ENCODE results near the gene PRDX2. TPM values are rescaled to one million over a fixed set of nuclear protein-coding genes. Genes with fewer than 3 reads are reported as not detected.

Gene PRDX2
- total RNA-seq, 4 donors from 2014 or later, result 166 to 496 (median 328) TPM

GRCh38 chr19:12788042-12788681 lies 13.4 kb downstream of the PRDX2 start:
- TF ChIP-seq CTCF (IDR thresholded peaks at IDR 0.05), result no peak
- no peak for TF ChIP-seq POLR2A (IDR thresholded peaks at IDR 0.05)
- 50 to 52% methylated on average over 4 of the region's 4 CpGs for WGBS, 2 donors
- no peaks in the 10 kb centered on the region for H3K27me3 ChIP-seq
- no peak for DNase-seq
- peak overlapping the region; percentile 96 to 99 (median 96) for H3K27ac ChIP-seq
- no peaks in the 10 kb centered on the region for H3K9me3 ChIP-seq
- H3K4me1 ChIP-seq, result peaks cover 59 to 62% of the 10 kb centered on the region in 2 donors
- peak overlapping the region in 1 of 3 donors; percentile 90 for H3K4me3 ChIP-seq (replicated peaks in 1 of 3)
- peaks cover 0 to 16% of the 10 kb centered on the region in 2 donors for H3K36me3 ChIP-seq
- intact Hi-C loops (cut with DNase I), result no loop called here

- H3K9me3 ChIP-seq, result no peaks in the 10 kb centered on the region
- no peaks in the 10 kb centered on the region for H3K27me3 ChIP-seq
- whole genome bisulfite sequencing, 2 donors, result 53 to 59% methylated on average over 10 of the region's 10 CpGs
- DNase-seq, result peak; percentile 37 to 40
- intact Hi-C loops (cut with DNase I), result no loop called here
- peak overlapping the region; percentile 96 to 99 (median 96) for H3K27ac ChIP-seq
- peaks cover 0 to 9% of the 10 kb centered on the region in 2 donors for H3K36me3 ChIP-seq
- TF ChIP-seq CTCF (IDR thresholded peaks at IDR 0.05) (no peak), POLR2A (IDR thresholded peaks at IDR 0.05) (peak in 1 of 2 donors; percentile 12)
- H3K4me1 ChIP-seq, result peaks cover 62 to 67% of the 10 kb centered on the region in 2 donors
- no peak overlapping the region for H3K4me3 ChIP-seq (replicated peaks in 1 of 3)
Measured at GRCh38 chr19:12787458-12787857, 14.1 kb downstream of the PRDX2 start.

GRCh38 chr19:12786952-12787351 lies 14.6 kb downstream of the PRDX2 start:
- peak in 1 of 2 donors; percentile 22 for DNase-seq
- 76 to 81% methylated on average over 3 of the region's 3 CpGs for WGBS, 2 donors
- peaks cover 0 to 4% of the 10 kb centered on the region in 2 donors for H3K36me3 ChIP-seq
- peaks cover 66 to 68% of the 10 kb centered on the region in 2 donors for H3K4me1 ChIP-seq
- intact Hi-C loops (cut with DNase I), result no loop called here
- H3K4me3 ChIP-seq (replicated peaks in 1 of 3), result no peak overlapping the region
- no peaks in the 10 kb centered on the region for H3K9me3 ChIP-seq
- H3K27me3 ChIP-seq, result no peaks in the 10 kb centered on the region
- peak overlapping the region; percentile 96 to 99 (median 96) for H3K27ac ChIP-seq
- no peak for TF ChIP-seq POLR2A (IDR thresholded peaks at IDR 0.05)
- no peak for TF ChIP-seq CTCF (IDR thresholded peaks at IDR 0.05)

GRCh38 chr19:12786141-12786870 lies 15.3 kb downstream of the PRDX2 start:
- WGBS, 2 donors, result 7 to 45% methylated on average over 6 of the region's 18 CpGs
- H3K27ac ChIP-seq, result peak overlapping the region; percentile 96 to 99 (median 96)
- H3K4me3 ChIP-seq (replicated peaks in 1 of 3), result no peak overlapping the region
- no peaks in the 10 kb centered on the region for H3K36me3 ChIP-seq
- intact Hi-C loops (cut with DNase I), result no loop called here
- no peaks in the 10 kb centered on the region for H3K27me3 ChIP-seq
- peak in 1 of 2 donors; percentile 81 for TF ChIP-seq POLR2A (IDR thresholded peaks at IDR 0.05)
- peak in 1 of 6 experiments; percentile 16 for TF ChIP-seq CTCF (IDR thresholded peaks at IDR 0.05)
- no peaks in the 10 kb centered on the region for H3K9me3 ChIP-seq
- peak; percentile 98 for DNase-seq
- H3K4me1 ChIP-seq, result peaks cover 66 to 72% of the 10 kb centered on the region in 2 donors

Measured in thyroid gland (tissue), 4 donors.